Ureter (tissue), 1 donor: ENCODE measurements around the gene ZDHHC8. TPM values are rescaled to one million over a fixed set of nuclear protein-coding genes. Genes with fewer than 3 reads are reported as not detected.
A peak's percentile ranks its signal among the peaks of the same experiment; 100 is the strongest.

Source experiments
- DNase-seq: peaks from one replicate; pipeline ENCODE4 v3.0.0-alpha.2; 2020; ENCODE audit warnings: low spot score
- total RNA-seq: library from RNA; stranded (reverse); gene quantifications from one replicate; pipeline ENCODE4 v1.2.4, GENCODE V29; 2023
- donor health status: DM: yes; HTN: yes; CAD: no.

Gene ZDHHC8
- total RNA-seq, 1 donor from 2014 or later = 64.2 TPM

DNA sequence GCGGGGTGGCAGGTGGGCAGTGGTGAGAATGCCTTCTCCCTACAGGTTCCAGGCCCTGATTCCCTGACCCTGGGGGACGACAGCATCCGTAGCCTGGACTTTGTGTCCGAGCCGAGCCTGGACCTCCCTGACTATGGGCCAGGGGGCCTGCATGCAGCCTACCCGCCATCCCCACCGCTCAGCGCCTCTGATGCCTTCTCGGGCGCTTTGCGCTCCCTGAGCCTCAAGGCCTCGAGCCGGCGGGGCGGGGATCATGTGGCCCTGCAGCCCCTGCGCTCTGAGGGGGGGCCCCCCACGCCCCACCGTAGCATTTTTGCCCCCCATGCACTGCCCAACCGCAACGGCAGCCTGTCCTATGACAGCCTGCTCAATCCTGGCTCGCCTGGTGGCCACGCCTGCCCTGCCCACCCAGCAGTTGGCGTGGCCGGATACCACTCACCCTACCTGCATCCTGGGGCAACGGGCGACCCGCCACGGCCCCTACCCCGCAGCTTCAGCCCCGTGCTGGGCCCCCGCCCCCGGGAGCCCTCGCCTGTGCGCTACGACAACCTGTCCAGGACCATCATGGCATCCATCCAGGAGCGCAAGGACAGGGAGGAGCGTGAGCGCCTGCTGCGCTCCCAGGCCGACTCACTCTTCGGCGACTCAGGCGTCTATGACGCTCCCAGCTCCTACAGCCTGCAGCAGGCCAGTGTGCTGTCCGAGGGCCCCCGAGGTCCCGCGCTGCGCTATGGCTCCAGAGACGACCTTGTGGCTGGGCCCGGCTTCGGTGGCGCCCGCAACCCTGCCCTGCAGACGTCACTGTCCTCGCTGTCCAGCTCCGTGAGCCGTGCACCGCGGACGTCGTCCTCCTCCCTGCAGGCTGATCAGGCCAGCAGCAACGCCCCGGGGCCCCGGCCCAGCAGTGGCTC lies 11.4 kb downstream of the ZDHHC8 start:
- no peak for DNase-seq

DNA sequence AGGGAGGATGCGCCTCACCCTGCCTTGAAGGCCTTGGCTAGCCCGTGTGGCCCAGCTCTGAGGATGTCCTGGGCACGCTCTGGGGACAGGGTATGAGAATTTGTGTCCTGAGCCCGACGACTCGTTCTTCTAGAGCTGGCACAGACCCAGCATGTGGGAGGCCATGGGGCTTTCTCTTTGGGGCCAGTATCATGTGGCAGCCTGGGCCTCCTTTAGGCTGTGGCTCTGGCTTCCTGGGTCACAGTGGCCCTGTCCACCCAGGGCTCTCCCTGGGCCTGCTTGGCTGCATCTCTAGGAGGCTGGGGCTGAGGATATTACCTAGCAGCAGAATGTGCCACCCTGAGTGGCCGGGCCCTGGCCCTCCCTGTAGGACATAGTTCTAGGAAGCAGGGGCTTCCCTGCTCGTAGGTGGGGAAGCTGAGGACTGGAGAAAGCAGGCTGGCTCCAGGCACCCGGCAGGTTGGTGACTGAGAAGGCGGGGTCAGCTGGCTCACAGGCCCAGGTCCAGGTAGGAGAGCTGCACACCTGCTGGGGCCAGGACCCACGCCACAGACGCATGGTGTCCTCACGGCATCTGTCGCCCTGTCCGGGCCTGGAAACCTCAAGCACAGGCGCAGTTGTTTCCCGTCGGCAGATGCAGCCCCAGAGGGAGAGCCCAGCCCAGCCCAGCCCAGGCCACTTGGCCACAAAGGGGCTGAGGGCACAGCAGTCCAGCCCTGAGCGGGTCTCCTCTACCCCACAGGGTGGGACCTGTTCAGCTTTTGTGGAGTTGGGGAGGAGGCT lies 12.5 kb downstream of the ZDHHC8 start:
- DNase-seq = no peak

DNA sequence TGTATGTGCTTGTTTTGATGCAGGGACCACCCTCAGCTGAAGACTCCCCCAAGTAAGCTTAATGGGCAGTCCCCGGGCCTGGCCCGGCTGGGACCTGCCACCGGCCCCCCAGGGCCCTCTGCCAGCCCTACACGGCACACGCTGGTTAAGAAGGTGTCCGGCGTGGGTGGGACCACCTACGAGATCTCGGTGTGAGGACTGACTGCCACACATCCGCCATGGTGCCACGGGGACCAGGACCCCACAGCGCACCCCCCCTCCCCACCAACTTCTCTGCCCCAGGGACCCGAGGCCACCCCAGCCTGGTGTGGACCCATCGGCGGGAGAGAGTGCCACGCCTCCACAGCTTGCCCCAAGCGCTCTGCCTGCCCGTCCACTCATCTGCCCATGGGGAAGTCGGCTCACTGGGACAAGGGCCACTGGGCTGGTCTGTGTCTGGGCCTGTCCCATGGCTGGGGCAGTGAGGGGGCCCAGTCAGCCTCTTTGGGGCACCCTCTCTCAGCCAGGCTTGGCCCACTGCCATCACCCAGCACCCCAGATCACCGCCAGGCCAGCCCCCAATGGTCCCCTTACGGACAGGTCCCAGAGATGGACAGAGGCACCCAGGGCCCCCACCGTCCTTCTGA lies 13.7 kb downstream of the ZDHHC8 start:
- DNase-seq = no peak

DNA sequence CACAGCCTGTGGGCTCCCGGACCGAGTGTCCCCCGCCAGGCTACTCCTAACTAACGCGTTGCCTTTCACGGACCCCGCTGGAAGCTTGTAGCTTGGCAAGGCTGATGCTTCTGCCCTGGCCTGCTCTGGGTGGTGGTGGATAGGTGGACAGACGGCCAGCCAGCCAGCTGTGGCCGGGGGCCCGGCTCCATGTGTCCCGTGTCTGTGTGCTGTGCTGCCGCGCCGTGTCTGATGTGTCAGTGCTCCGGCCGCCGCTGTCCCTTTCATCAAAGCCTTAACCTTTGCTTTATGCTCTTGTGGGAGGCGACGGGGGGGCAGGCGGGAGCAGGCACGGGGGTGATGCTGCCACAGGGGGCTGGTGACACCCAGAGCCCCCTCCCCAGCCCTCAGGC lies 14.2 kb downstream of the ZDHHC8 start:
- DNase-seq = no peak

DNA sequence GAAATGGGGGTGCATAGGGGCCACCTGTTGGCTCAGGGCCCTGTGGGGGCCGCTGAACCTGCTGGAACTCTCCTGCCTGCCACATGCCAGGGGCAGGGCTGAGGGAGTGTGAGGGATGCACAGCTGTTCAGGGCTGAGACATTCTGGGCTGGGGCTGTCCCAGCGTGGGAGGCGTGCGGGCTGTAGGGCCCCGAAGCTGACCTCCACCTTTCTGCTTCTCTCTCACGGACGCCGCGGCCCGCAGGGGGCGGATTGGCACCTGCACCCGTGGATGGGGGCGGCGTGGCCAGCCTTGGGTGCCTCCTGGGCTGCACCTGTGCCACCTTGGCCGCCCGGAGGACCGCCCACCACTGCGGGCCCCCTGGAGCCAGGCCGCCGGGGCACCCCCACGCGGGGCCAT lies 15.2 kb downstream of the ZDHHC8 start:
- DNase-seq = no peak

DNA sequence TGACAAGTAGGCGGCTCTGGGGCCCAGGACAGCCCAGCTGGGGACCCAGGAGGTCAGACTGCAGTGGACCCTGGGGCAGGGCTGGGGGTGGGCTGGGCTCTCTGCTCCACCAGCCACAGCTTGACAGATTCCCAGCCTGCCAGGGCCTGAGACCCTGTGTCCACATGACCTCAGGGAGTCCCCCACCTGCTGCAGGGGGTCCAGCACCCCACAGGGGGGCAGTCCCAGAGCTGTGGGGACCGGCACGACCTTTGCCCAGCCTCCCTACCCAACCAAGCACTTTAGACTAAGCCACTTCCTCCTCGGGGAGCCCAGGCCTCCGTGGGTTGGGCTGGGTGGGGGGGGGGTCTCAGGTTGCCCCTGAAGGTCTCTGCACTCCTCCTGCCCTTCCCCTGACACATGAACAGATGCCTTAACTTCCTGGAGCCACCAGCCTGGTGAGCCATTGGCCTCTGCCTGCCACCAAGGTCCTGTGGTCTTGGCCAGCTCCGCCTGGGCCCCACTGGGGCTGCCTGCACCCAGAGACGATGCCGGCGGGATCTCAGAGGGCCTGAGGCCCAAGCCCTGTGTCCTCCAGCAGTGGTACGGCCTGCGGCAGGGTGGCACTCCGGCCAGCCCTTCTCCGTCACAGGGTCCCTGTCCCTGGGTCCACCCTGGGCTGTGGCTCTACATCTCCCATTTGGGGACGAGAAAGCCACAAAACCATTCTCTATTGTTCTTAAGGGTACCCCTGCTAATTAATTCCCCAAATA lies 15.8 kb downstream of the ZDHHC8 start:
- DNase-seq = no peak

DNA sequence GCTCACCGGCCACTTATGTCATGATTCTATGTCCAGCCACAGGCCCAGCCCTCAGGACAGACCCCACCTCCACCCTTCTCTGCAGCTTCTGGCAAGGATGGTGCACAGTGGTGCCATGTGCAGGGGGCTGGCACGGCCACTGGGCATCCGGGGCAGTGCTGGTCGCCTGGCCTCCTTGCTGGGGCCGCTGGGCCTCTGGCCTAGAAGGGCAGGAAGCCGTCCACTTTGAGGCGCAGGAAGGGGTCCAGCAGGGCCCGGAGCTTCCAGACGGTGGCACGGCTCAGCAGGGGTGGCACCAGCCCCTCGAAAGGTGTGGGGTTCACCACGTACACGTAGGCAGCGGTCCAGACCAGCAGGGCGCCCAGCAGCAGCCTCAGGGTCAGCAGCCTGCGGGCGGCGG lies 16.8 kb downstream of the ZDHHC8 start:
- no peak for DNase-seq

DNA sequence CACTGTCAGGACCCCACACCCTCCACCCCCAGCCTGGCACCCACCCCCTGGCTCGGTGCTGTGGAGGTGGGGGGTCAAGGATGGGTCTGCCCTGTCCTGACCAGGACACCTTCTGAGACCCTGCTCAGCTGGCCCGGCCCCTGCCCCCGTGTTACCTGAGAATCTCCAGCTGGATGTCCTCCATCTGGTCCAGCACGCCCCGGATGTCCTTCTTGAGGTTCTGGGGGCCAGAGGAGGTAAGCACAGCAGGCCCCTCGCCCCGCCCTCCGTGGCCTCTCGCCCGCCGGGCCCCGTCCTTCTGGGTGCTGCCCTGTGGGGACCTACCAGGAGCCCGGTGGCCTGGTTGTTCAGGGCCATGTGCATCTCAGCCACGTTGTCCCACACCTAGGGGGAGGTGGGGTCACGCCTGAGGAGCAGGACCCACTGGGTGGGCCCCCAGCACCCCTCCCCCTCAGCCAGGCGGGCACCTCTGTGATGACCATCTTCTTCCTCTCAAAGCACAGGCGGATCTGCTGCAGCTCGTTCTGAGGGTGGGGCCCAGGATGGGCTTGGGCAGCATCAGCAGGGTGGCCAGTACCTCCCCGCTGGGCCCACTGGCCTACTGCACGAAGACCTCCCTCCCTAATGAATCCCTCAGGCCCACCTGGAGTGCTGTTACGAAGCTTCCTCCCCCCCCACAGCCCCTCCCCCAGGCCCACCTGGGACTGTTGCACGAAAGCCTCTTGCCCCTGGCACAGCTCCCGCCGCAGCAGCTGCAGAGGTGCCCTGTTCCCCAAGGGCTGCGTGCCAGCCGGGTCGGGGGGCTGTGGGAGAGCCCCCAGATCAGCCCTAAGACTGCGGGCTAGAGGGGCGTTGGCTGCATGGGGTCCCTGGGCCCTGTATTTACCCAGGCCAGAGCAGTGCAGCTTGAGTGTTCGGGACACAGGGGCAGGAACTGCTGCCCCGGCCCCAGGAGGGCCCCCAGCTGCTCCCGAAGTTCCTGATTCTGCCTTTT lies 17.9 kb downstream of the ZDHHC8 start:
- no peak for DNase-seq

DNA sequence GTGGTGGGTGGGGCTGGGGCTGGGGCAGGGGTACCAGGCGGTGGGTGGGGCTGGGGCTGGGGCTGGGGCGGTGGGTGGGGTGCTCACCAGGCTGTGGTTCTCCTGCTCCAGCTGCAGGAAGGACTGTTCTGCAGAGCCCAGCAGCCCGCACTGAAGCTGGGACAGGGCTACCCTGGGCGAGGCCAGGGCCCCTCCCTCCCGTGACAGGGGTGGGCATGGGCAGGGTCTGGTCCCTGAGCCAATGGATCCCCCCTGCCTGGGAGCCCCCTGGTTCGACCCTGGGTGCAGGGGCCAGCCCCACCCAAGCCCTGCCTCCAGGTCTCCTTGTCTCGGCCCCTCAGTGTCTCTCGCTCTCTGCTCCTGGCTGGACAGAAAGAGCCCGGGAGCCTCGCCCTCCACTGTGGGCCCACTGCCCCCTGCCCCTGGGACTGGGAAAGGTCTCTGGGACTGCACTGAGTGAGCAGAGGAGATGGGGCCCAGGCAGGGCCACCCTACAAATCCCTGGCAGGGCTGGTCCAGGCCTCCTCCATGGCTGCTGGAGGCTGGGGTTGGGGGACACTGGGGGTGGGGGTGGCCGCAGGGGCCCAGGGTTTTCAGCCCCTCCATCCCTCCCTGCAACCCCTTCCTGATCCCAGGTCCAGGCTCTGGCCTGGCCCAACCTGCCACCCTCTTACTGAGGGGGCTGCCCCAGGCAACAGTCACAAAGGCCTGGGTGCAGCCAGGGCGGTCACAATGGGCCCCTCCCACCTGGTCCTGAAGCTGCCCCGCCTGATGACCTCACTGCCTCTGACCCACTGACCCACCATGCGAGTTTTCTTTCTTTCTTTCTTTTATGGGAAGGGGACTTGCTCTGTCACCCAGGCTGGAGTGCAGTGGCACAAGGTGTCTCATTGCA lies 19.0 kb downstream of the ZDHHC8 start, which contains the start of gene CCDC188:
CCDC188 (minus strand) TSS at position 675 of the 895 bp plus-strand sequence; CDS start at position 606, 69 bp downstream.
- no peak for DNase-seq

DNA sequence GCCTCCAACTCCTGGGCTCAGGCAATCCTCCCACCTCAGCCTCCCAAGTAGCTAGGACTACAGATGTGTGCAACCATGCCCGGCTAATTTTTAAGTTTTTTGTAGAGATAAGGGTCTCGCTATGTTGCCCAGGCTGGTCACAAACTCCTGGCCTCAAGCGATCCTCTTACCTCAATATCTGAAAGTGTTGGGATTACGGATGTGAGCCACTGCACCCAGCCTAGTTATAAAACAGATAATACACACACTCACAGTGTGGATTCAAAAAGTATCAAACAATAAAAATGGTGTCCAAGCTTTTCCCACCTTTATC lies 19.6 kb downstream of the ZDHHC8 start:
- DNase-seq = no peak

DNA sequence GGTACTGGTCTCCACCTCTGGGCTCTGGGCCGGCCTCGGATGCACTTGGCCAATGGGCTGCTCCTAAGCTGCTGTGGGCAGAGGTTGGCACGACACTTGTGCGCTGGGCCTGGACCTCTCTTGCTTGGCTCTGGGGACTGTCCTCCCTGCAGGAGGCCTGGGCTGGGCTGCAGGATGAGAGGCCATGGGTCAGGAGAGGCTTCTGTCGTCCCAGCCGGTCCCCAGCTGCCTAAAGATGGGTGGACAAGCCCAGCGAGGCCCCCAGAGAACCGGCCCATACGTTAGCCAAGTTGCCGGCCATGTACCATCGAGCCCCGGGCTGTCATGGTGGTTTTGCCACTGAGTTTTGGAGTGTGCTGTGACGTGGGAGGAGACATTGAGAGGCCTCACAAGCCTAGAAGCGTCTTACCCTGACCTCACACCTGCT lies 20.9 kb downstream of the ZDHHC8 start:
- DNase-seq = no peak

DNA sequence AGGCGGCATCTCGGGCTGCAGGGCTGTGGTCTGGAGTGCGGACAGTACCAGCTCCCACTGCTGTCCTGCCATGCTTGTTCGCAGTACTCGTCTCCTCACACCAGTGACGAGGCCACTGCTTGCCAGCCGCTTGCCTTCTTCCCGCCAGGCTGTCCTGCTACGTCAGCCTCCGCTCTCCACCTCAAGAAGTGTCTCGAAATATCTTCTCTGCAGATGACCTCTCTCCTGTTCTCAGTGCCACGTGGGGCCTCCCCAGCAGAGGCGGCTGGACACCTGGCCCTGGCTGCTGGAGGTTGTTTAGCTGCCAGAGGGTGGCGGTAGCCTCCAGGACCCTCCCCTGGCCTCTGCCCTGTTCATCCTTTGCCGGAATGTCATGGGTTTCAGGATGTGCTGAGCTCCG lies 22.3 kb downstream of the ZDHHC8 start:
- DNase-seq = no peak

DNA sequence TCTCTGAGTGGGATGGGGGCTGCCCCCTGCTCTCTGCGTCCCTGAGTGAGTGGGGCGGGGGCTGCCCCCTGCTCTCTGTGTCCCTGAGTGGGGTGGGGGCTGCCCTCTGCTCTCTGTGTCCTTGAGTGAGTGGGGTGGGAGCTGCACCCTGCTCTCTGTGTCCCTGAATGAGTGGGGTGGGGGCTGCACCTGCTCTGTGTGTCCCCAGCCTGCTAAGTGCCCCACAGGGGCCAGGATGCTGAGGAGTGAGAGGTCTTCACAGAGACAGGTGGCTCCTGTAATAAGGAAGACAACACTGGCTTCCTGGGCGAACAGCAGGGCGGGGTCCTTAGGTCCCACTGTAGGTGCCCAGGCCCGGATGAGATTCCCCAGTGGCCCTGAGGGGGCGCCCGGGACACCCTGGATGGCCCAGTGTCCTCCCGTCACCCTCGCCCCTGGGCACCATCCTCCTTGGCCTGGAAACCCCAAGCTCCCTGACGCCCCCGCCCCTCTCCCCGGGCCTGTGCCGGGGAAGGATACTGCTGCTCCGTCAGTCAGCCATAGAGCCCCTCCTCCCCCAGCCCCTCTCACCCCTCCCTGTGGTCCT lies 23.1 kb downstream of the ZDHHC8 start:
- DNase-seq = no peak

DNA sequence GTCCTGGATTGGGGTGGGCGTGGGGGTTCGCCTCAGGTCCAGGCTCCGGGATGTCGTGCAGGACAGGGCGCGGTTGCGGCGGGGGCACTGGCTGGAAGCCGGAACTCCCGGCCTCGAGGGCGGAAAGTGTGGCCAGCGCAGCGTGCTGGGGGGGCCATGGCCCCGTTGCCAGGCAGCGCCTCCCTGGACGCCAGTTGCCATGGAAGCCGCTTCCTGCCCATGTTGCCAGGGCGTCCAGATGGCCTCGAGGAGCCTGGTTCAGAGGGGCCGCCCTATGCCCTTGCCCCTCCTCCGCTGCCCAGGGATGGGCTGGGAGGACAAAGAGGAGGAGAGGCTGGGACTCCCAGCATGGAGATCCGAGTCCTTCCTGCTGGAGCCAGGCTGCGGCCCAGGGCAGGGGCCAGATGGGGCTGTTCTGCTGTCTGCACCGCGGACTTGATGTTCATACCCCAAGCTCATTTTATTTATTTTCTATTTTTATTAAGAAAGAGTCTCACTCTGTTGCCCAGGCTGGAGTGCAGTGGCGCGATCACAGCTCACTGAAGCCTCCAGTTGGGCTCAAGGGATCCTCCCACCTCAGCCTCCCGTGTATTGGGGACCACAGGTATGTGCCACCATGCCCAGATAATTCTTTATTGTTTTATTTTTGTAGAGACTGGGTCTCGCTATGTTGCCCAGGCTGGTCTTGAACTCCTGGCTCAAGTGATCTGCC lies 23.9 kb downstream of the ZDHHC8 start:
- DNase-seq = no peak

DNA sequence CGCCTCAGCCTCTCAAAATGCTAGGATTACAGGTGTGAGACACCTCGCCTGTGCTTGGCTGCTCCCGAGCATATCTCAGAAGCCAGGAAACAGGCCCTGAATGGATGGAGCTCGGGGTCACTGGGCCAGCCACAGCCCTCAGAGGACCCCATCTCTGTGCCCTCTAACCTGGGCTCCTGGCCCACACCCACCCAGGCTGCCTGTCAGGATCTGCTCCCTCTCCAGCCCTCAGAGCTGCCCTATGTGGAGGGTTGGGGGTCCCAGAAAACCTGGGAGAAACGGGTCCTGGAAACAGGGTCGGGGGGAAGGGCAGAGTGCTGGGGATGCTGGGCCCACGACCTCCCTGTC lies 24.4 kb downstream of the ZDHHC8 start:
- DNase-seq = no peak

DNA sequence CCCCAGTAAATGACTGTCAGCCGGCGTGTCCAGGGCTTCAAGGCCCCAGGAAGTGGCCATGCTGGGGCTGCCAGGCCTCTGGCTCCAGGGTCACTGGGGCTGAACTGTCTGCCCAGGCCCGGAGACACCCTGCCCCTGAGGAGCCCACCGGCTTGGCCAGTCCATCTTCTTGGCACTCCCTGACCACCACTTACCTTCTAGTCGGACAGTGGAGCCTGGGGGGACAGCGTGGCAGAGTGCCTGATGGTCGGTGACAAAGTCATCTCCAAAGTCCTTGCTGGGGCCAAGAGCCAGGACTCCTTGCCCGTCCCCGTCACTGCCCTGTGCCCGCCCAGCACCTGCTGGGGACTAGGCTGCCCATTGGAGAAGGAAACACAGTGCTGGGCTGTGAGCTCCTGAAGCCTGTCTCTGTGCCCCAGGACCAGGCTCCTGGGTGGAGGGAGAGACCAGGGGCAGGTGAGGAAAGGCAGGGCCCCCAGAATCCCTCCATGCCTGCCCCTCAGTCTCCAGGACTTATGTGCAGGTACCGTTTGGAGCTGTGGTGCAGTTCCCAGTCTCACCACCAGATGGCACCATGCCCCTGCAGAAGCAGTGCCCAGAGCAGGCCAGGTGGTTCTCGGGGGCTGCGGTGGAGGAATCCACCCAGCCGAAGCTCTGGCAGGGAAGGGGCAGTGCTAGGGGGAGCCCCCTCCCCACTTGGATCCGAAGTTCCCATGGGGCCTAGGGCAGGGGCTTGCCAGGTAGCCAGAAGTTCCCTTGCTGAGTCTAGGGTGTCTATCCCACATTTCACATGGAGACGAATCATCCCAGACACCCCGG lies 25.2 kb downstream of the ZDHHC8 start:
- peak; percentile 90 for DNase-seq

DNA sequence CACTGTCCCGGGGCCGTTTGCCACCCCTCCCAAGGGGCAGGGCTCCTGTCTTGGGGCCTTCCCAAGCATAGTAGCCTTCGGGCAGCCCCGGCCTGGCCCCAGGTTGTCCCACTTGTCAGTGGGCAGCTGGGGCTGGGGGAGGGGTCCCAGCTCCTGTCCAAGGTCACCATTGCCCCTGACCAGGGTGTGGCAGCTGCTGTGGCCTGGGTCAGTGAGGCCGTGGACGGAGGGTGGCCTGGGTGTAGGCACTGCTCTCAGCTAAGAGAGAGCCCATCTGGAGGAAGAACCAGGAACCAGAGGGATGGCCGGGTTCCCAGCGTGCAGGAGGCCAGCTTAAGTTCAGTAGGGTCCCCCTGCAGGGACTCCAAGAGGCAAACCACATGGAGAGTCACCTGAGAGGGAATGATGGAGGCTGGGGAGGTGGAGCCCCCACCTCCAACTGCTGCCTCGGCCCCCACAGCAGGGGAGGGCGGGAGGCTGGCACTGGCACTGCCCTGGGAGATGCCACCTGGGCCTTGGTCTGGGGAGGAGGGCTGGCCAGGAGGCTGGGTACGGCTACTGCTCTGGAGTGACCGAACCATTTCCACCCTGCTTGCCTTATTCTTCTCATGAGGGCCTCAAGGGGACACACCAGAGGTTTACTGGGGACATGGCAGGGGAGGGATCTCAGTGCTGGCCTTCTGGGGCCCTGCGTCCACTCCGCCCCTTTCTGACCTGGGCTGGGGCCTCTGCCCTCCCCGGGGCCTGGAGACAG lies 26.0 kb downstream of the ZDHHC8 start:
- no peak for DNase-seq
